ENCODE results near the gene CD22. TPM values are rescaled to one million over a fixed set of nuclear protein-coding genes. Genes with fewer than 3 reads are reported as not detected.

The CD22 gene
- total and polyA plus RNA-seq, 2 donors (not counting 1 experiment from before 2014, with no cell fraction given): 0.15 to 1.2 TPM

DNA sequence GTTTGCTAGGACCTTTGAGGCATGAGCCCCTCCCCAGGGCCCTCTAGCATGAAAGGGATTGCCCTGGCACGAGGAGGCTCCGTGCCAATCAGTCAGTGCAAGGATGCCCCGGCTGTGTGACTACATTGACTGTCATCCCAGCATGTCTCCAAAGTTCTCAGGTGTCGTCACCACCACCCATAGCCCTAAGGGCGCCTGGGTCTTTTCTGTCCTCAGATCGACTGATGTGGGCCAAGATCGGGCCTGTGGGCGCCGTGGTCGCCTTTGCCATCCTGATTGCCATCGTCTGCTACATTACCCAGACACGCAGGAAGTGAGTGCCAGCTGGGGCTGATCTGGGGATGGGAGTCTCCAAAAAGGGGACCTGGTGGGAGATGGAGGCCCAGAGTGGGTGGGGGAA, 18.7 kb upstream of the CD22 start:
- Histone ChIP-seq H3K9me3 (ENCODE audit: control insufficient read depth, insufficient read depth, low read depth, low read length) (no peaks in the 10 kb centered on the region), H3K36me3 (ENCODE audit: control insufficient read depth, insufficient read depth, low read length) (no peaks in the 10 kb centered on the region), H3K27ac (ENCODE audit: insufficient read depth, low read length) (no peak overlapping the region), H3K9ac (ENCODE audit: insufficient read depth, low read length) (no peak overlapping the region), H3K79me2 (ENCODE audit: control insufficient read depth, insufficient read depth, low read length) (no peaks in the 10 kb centered on the region), H3K4me1 (ENCODE audit: control insufficient read depth, extremely low read depth, insufficient read depth, low read length) (no peaks in the 10 kb centered on the region), H3K27me3 (ENCODE audit: control insufficient read depth, insufficient read depth, low read length) (no peaks in the 10 kb centered on the region), H3K4me2 (ENCODE audit: extremely low read depth, insufficient read depth, low read length) (no peak overlapping the region), H3K4me3 (replicated peaks in 1 of 4; ENCODE audit: control extremely low read depth in 1 of 4, insufficient read depth in 1 of 4, low read depth in 3 of 4, low read length in 4 of 4) (no peak overlapping the region), H2AFZ (ENCODE audit: low read length) (no peak overlapping the region), H4K20me1 (ENCODE audit: control insufficient read depth, extremely low read depth, insufficient read depth, low read length) (no peaks in the 10 kb centered on the region)
- TF ChIP-seq, protein P1, sequence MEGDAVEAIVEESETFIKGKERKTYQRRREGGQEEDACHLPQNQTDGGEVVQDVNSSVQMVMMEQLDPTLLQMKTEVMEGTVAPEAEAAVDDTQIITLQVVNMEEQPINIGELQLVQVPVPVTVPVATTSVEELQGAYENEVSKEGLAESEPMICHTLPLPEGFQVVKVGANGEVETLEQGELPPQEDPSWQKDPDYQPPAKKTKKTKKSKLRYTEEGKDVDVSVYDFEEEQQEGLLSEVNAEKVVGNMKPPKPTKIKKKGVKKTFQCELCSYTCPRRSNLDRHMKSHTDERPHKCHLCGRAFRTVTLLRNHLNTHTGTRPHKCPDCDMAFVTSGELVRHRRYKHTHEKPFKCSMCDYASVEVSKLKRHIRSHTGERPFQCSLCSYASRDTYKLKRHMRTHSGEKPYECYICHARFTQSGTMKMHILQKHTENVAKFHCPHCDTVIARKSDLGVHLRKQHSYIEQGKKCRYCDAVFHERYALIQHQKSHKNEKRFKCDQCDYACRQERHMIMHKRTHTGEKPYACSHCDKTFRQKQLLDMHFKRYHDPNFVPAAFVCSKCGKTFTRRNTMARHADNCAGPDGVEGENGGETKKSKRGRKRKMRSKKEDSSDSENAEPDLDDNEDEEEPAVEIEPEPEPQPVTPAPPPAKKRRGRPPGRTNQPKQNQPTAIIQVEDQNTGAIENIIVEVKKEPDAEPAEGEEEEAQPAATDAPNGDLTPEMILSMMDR (conservative IDR thresholded peaks at IDR 0.05 in 1 of 2, IDR thresholded peaks at IDR 0.05 in 1 of 2; ENCODE audit: low read depth in 1 of 2, low read length in 2 of 2): no peak
- no peak for TF ChIP-seq EZH2 (IDR thresholded peaks at IDR 0.05; ENCODE audit: low read length, missing control alignments)
- no peak for DNase-seq (ENCODE audit: low read depth in 2 of 2)

DNA sequence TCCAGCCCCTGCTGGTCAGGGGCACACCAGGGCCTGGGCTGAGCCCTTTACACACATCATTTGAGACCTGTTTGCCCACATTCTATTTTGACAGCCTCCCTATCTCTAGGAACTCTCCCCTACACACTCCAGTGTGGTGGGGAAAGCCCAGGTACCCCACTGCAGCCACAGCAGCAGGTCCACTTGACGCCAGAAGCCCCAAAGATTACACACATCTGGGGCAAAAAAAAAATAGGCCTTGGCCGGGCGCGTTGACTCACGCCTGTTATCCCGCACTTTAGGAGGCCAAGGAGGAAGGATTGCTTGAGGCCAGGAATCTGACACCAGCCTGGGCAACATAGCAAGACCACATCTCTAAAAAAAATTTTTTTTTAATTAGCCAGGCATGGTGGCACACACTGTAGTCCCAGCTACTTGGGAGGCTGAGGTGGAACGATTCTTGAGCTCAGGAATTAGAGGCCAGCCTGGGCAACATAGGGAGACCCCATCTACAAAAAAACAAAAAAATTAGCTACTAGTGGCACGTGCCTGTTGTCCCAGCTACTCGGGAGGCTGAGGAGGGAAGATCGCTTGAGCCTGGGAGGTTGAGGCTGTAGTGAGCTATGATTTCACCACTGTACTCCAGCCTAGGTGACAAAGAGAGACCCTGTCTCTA, 18.0 kb upstream of the CD22 start:
- H3K9ac ChIP-seq (ENCODE audit: insufficient read depth, low read length): no peak overlapping the region
- no peaks in the 10 kb centered on the region for H3K4me1 ChIP-seq (ENCODE audit: control insufficient read depth, extremely low read depth, insufficient read depth, low read length)
- no peaks in the 10 kb centered on the region for H3K27me3 ChIP-seq (ENCODE audit: control insufficient read depth, insufficient read depth, low read length)
- DNase-seq (ENCODE audit: low read depth in 2 of 2): no peak
- no peak overlapping the region for H3K4me2 ChIP-seq (ENCODE audit: extremely low read depth, insufficient read depth, low read length)
- H3K4me3 ChIP-seq (replicated peaks in 1 of 4; ENCODE audit: control extremely low read depth in 1 of 4, insufficient read depth in 1 of 4, low read depth in 3 of 4, low read length in 4 of 4): no peak overlapping the region
- H3K79me2 ChIP-seq (ENCODE audit: control insufficient read depth, insufficient read depth, low read length): no peaks in the 10 kb centered on the region
- H4K20me1 ChIP-seq (ENCODE audit: control insufficient read depth, extremely low read depth, insufficient read depth, low read length): no peaks in the 10 kb centered on the region
- no peak overlapping the region for H3K27ac ChIP-seq (ENCODE audit: insufficient read depth, low read length)
- TF ChIP-seq EZH2 (IDR thresholded peaks at IDR 0.05; ENCODE audit: low read length, missing control alignments): no peak
- TF ChIP-seq, protein P1 (conservative IDR thresholded peaks at IDR 0.05 in 1 of 2, IDR thresholded peaks at IDR 0.05 in 1 of 2; ENCODE audit: low read depth in 1 of 2, low read length in 2 of 2): no peak
- H3K36me3 ChIP-seq (ENCODE audit: control insufficient read depth, insufficient read depth, low read length): no peaks in the 10 kb centered on the region
- no peaks in the 10 kb centered on the region for H3K9me3 ChIP-seq (ENCODE audit: control insufficient read depth, insufficient read depth, low read depth, low read length)
- no peak overlapping the region for H2AFZ ChIP-seq (ENCODE audit: low read length)

DNA sequence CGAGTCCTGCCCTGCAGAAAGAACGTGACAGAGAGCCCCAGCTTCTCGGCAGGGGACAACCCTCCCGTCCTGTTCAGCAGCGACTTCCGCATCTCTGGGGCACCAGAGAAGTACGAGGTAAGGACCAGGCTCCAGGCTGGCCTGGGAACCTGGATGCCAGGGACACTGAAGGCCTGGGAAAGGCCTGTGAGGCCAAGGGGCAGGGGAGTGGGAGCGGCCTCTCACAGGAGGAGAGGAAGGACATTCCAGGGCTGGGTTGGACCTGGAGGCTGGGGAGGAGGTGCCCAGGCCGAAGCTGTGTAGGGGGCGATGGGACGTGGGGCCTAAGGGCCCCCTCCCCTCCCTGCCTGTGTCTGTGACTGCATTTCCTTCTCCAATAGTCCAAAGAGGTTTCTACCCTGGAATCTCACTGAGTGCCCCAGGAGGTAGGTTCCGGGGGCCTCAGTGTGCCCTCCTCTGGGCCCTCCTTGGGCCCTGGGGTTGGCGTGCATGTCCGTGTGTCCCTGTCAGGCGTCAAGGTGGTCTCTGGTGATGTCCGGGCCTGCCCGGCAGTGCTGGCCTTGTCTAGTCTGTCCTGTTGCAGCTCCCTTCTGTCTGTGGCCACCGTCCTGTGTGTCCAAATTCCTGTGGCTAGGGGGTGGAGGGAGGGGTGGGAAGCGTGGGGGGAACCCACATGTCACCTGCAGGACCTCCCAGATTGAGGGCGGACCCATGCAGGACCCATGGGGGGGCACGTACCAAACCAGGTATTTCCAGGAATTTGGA, 16.9 kb upstream of the CD22 start:
- Histone ChIP-seq H3K79me2 (ENCODE audit: control insufficient read depth, insufficient read depth, low read length) (no peaks in the 10 kb centered on the region), H3K4me2 (ENCODE audit: extremely low read depth, insufficient read depth, low read length) (no peak overlapping the region), H3K27ac (ENCODE audit: insufficient read depth, low read length) (no peak overlapping the region), H3K4me3 (replicated peaks in 1 of 4; ENCODE audit: control extremely low read depth in 1 of 4, insufficient read depth in 1 of 4, low read depth in 3 of 4, low read length in 4 of 4) (no peak overlapping the region), H3K4me1 (ENCODE audit: control insufficient read depth, extremely low read depth, insufficient read depth, low read length) (no peaks in the 10 kb centered on the region), H2AFZ (ENCODE audit: low read length) (no peak overlapping the region), H3K27me3 (ENCODE audit: control insufficient read depth, insufficient read depth, low read length) (no peaks in the 10 kb centered on the region), H3K9me3 (ENCODE audit: control insufficient read depth, insufficient read depth, low read depth, low read length) (no peaks in the 10 kb centered on the region), H3K9ac (ENCODE audit: insufficient read depth, low read length) (no peak overlapping the region), H3K36me3 (ENCODE audit: control insufficient read depth, insufficient read depth, low read length) (no peaks in the 10 kb centered on the region), H4K20me1 (ENCODE audit: control insufficient read depth, extremely low read depth, insufficient read depth, low read length) (no peaks in the 10 kb centered on the region)
- no peak for TF ChIP-seq EZH2 (IDR thresholded peaks at IDR 0.05; ENCODE audit: low read length, missing control alignments)
- TF ChIP-seq, protein P1 (conservative IDR thresholded peaks at IDR 0.05 in 1 of 2, IDR thresholded peaks at IDR 0.05 in 1 of 2; ENCODE audit: low read depth in 1 of 2, low read length in 2 of 2): no peak
- DNase-seq (ENCODE audit: low read depth in 2 of 2): no peak

Data from fibroblast of lung (primary cell).